Activated T-helper 9 cell treated with anti-CD3 and anti-CD28 coated beads, Interleukin-2, amount 50 U/mL, for 16 hours (primary cell): ENCODE results near the gene ENPP7.

Source experiments
- DNase-seq: peaks from one replicate; pipeline ENCODE4 v3.0.0-alpha.2; 2020; ENCODE audit warnings: low read depth

The ENPP7 gene

GRCh38 chr17:79730769-79731483 is at the start of gene ENPP7:
Gene ENPP7 (plus strand): TSS chr17:79730943. CDS start chr17:79731140, 197 bp downstream.
- DNase-seq = no peak

GRCh38 chr17:79681101-79681621 is 49.6 kb upstream of the ENPP7 start:
- no peak for DNase-seq

GRCh38 chr17:79681628-79682261 is 49.0 kb upstream of the ENPP7 start:
- DNase-seq = no peak

- no peak for DNase-seq
Measured at GRCh38 chr17:79683365-79683764, 47.4 kb upstream of the ENPP7 start.

GRCh38 chr17:79684132-79684985 is 46.4 kb upstream of the ENPP7 start:
- DNase-seq = no peak

GRCh38 chr17:79685121-79685520 is 45.6 kb upstream of the ENPP7 start:
- no peak for DNase-seq

GRCh38 chr17:79686476-79686875 is 44.3 kb upstream of the ENPP7 start:
- DNase-seq = no peak

- DNase-seq = no peak
Measured at GRCh38 chr17:79690466-79690865, 40.3 kb upstream of the ENPP7 start.

GRCh38 chr17:79690988-79691836 is 39.5 kb upstream of the ENPP7 start:
- no peak for DNase-seq

GRCh38 chr17:79691931-79692330 is 38.8 kb upstream of the ENPP7 start:
- DNase-seq = no peak

- DNase-seq = no peak
Measured at GRCh38 chr17:79693419-79693818, 37.3 kb upstream of the ENPP7 start.

- no peak for DNase-seq
Measured at GRCh38 chr17:79695293-79695790, 35.4 kb upstream of the ENPP7 start.

GRCh38 chr17:79695797-79696609 is 34.7 kb upstream of the ENPP7 start:
- DNase-seq = no peak

- DNase-seq = no peak
Measured at GRCh38 chr17:79696610-79696982, 34.1 kb upstream of the ENPP7 start.

GRCh38 chr17:79698146-79698846 is 32.4 kb upstream of the ENPP7 start:
- DNase-seq = no peak

- no peak for DNase-seq
Measured at GRCh38 chr17:79699386-79700036, 31.2 kb upstream of the ENPP7 start.

GRCh38 chr17:79700592-79700991 is 30.2 kb upstream of the ENPP7 start:
- DNase-seq = no peak

- no peak for DNase-seq
Measured at GRCh38 chr17:79702034-79702433, 28.7 kb upstream of the ENPP7 start.

GRCh38 chr17:79702550-79703236 is 28.1 kb upstream of the ENPP7 start:
- no peak for DNase-seq
